ENCODE results near the gene RABL3.
"Not testable (repeated sequence)": the region's sequence is repeated elsewhere in the genome, so short reads cannot be mapped to it uniquely, and the experiment has no call there.

The RABL3 gene

DNA sequence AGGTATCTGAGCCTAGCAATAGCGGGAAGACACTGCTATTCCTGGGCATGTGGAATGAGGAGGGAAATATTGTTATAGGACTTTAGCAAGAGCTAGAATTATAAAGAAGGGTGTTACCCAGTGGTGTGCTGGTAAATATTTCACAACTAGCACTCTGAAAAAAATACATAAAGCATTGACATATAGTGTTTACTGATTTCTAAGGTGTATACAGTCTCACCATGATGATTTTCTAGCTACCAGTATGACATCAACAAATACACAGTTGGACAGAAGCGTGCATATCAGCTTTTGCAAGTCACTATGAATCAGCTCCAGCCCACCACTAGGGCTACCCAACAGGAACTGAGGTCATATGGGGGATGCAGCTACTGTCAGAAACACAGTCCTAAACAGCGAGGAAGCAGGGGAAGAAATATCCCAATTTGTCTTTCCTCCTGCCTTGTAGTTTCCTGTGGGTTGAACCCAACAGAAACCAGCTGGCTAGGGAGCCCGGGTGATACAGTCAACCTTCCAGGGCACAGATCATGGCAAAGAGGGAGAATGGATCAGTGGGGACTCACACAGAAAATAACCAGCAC is 99.9 kb downstream of the RABL3 start:
- no peak for DNase-seq

DNA sequence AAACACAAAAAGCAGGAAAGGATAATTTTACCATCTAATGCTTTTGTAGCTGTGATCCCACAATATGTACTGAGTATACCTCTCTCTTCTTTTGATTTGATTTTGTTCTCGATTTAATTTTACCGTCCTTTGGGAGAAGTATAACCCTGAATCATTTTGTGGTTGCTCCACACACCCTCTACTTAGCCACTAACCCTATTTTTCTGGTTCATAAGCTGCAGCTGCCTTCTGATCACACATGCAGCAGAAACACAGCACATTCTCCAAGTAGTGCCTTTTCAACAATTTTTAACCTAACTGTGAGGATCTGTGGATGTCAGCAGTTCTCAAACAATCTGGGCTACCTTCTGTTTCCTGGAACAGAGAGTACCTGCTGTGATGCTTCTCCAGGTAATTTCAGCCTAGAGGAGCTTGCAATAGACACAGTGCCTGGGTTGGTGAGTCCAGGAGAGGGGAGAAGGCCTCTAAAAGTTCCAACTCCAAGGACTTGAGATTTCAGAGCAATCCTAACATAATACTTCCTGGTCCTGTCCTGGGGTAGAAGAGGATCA is 100.5 kb downstream of the RABL3 start:
- DNase-seq, result no peak

DNA sequence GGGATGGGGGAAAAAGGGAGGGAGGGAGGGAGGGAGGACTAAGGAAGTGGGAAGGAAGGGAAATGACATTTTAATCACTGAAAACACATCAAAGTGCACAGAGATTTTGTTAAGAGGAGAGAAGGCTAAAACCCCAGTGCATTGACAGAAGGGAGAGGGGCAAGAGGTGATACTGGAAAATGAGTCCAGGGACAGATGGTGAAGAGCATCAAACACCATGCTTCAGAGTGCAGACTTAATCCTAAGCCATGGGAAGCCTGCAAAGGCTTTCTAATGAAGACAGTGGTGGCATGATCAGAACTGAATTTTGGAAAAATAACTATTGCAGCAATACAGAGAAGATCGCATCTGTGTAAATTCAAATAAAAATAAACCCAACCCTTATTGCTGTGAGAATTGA is 102.1 kb downstream of the RABL3 start:
- no peak for DNase-seq

DNA sequence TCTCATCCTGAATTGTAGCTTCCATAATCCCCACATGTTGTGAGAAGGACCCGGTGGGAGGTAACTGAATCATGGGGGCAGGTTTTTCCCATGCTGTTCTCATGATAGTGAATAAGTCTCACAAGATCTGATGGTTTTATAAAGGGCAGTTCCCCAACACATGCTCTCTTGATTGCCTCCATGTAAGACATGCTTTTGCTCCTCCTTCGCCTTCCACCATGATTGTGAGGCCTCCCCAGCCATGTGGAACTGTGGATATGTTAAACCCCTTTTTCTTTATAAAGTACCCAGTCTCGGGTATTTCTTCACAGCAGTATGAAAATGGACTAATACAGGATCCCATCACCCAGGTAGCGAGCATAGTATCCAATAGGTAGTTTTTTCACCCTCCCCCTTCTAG is 103.5 kb downstream of the RABL3 start:
- not testable (repeated sequence) for DNase-seq

DNA sequence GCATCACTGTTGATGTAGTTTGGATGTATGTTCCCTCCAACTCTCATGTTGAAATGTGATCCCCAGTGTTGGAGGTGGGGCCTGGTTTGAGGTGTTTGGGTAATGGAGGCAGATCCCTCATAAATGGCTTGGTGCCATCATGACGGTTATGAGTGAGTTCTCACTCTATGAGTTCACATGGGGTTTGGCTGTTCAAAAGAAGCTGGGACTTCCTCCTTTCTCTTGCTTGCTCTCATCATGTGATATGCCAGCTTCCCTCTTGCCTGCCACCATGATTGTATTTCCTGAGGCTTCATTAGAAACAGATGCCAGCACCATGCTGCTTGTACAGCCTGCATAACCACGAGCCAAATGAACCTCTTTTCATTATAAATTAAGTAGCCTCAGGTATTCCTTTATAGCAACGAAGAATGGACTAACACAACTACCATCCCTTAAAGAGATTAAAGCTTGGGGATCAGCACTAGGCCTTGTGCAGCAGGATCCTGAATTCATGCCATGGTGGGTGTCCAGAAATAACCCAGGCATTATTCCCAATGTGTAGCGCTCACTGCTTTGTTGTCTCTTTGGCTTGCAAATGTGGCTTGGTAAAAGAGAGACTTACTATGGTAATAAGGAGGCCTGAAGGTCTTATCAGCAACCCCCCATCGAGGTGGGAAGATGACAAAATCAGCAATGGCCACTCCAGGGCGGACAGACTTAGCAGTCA is 104.3 kb downstream of the RABL3 start:
- no peak for DNase-seq

DNA sequence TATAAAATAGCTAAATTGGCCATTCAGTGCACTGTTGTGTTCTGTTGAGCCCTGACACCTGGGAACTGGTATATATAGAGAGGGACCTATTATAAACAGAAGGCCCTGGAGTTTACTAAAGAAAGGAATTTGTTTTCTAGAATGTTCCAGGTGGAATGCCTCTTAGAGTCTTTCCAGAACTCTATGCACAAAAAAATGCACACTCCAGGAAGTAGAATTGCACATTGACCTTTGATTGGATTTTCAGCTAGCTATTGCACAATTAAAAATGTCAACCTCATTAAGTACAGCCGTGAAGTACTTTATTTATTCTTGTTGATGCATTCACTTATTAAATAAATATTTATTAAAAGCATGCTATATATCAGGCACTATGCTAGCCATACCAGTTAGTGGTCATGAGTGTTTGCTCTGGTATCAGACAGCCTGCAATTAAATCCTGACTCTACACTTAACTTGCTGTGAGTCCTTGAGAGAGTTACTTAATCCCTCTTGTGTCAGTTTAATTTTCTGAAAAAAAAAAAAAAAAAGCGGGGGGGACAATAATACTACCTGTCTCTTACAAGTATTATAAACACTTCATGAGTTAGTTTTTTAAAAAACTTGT is 105.4 kb downstream of the RABL3 start:
- DNase-seq, result no peak

All from stimulated activated naive CD4-positive, alpha-beta T cell treated with Interleukin-2 at 50 U/mL for 16 hours (primary cell).